Measurements from ENCODE around the gene AP2A2. TPM values are rescaled to one million over a fixed set of nuclear protein-coding genes. Genes with fewer than 3 reads are reported as not detected.

Gene AP2A2
- total and polyA plus RNA-seq, 10 donors = 32.7 to 321 (median 153) TPM

- H3K27me3 ChIP-seq (replicated peaks in 1 of 7) = no peaks in the 10 kb centered on the region
- peak in 1 of 3 donors; percentile 37 for TF ChIP-seq POLR2AphosphoS5 (IDR thresholded peaks at IDR 0.05)
- no peak for TF ChIP-seq POLR2A (IDR thresholded peaks at IDR 0.05)
- H3K4me1 ChIP-seq = peaks cover 12 to 98% (median 69%) of the 10 kb centered on the region in 6 donors
- H3K36me3 ChIP-seq = peaks cover 0 to 58% (median 2%) of the 10 kb centered on the region in 6 donors
- intact Hi-C loops (cut with DNase I; ENCODE audit: low total_unique reads) = no loop called here
- no peak overlapping the region for H3K4me3 ChIP-seq
- DNase-seq = no peak
- H3K9me3 ChIP-seq = no peaks in the 10 kb centered on the region
- H3K27ac ChIP-seq = peak overlapping the region in 7 of 8 donors; percentile 26 to 76 (median 65)
- WGBS, 5 donors = 56 to 62% (median 58%) methylated on average over 5 to 11 of the region's 11 CpGs
Observed at GRCh38 chr11:940496-941135, 14.9 kb downstream of the AP2A2 start.

GRCh38 chr11:942823-943222 is 17.2 kb downstream of the AP2A2 start:
- TF ChIP-seq POLR2AphosphoS5 (IDR thresholded peaks at IDR 0.05) (peak in 1 of 3 donors; percentile 14), POLR2A (IDR thresholded peaks at IDR 0.05) (no peak)
- H3K27ac ChIP-seq = peak overlapping the region in 4 of 8 donors; percentile 23 to 59 (median 40)
- H3K4me1 ChIP-seq = peaks cover 3 to 83% (median 53%) of the 10 kb centered on the region in 6 donors
- H3K4me3 ChIP-seq = no peak overlapping the region
- no peaks in the 10 kb centered on the region for H3K9me3 ChIP-seq
- WGBS, 5 donors = 55 to 78% (median 69%) methylated on average over 9 of the region's 9 CpGs
- H3K36me3 ChIP-seq = peaks cover 0 to 66% (median 11%) of the 10 kb centered on the region in 6 donors
- DNase-seq = no peak
- intact Hi-C loops (cut with DNase I; ENCODE audit: low total_unique reads) = no loop called here
- no peaks in the 10 kb centered on the region for H3K27me3 ChIP-seq (replicated peaks in 1 of 7)

- Histone ChIP-seq H3K4me3 (no peak overlapping the region), H3K4me1 (peaks cover 3 to 62% (median 37%) of the 10 kb centered on the region in 6 donors), H3K9me3 (peaks cover 4 to 16% (median 13%) of the 10 kb centered on the region in 8 donors), H3K36me3 (peaks cover 0 to 77% (median 17%) of the 10 kb centered on the region in 6 donors), H3K27ac (no peak overlapping the region), H3K27me3 (replicated peaks in 1 of 7) (no peaks in the 10 kb centered on the region)
- 72 to 82% (median 78%) methylated on average over 13 of the region's 13 CpGs for WGBS, 5 donors
- intact Hi-C loops (cut with DNase I; ENCODE audit: low total_unique reads) = no loop called here
- TF ChIP-seq POLR2AphosphoS5 (IDR thresholded peaks at IDR 0.05) (peak; percentile 14 to 43 (median 22)), POLR2A (IDR thresholded peaks at IDR 0.05) (no peak), CTCF (IDR thresholded peaks at IDR 0.05 in 8 of 11, conservative IDR thresholded peaks at IDR 0.05 in 3 of 11) (no peak)
- DNase-seq = no peak
Observed at GRCh38 chr11:944711-945470, 19.2 kb downstream of the AP2A2 start.

GRCh38 chr11:945986-946385 is 20.3 kb downstream of the AP2A2 start:
- 74 to 83% (median 81%) methylated on average over 9 of the region's 9 CpGs for WGBS, 5 donors
- Histone ChIP-seq H3K36me3 (peaks cover 0 to 85% (median 17%) of the 10 kb centered on the region in 6 donors), H3K4me1 (peaks cover 0 to 51% (median 27%) of the 10 kb centered on the region in 6 donors), H3K4me3 (no peak overlapping the region), H3K27me3 (replicated peaks in 1 of 7) (no peaks in the 10 kb centered on the region), H3K9me3 (peaks cover 4 to 21% (median 16%) of the 10 kb centered on the region in 8 donors), H3K27ac (no peak overlapping the region)
- intact Hi-C loops (cut with DNase I; ENCODE audit: low total_unique reads) = no loop called here
- DNase-seq = no peak
- TF ChIP-seq POLR2AphosphoS5 (IDR thresholded peaks at IDR 0.05) (no peak), CTCF (IDR thresholded peaks at IDR 0.05 in 8 of 11, conservative IDR thresholded peaks at IDR 0.05 in 3 of 11) (no peak), POLR2A (IDR thresholded peaks at IDR 0.05) (no peak)

- H3K4me3 ChIP-seq = no peak overlapping the region
- intact Hi-C loops (cut with DNase I; ENCODE audit: low total_unique reads) = no loop called here
- H3K4me1 ChIP-seq = peaks cover 3 to 49% (median 26%) of the 10 kb centered on the region in 6 donors
- 89 to 96% (median 93%) methylated on average over 4 of the region's 4 CpGs for WGBS, 5 donors
- no peaks in the 10 kb centered on the region for H3K27me3 ChIP-seq (replicated peaks in 1 of 7)
- H3K27ac ChIP-seq = no peak overlapping the region
- peaks cover 4 to 21% (median 16%) of the 10 kb centered on the region in 8 donors for H3K9me3 ChIP-seq
- TF ChIP-seq POLR2A (IDR thresholded peaks at IDR 0.05) = no peak
- no peak for TF ChIP-seq POLR2AphosphoS5 (IDR thresholded peaks at IDR 0.05)
- no peak for TF ChIP-seq CTCF (IDR thresholded peaks at IDR 0.05 in 8 of 11, conservative IDR thresholded peaks at IDR 0.05 in 3 of 11)
- no peak for DNase-seq
- peaks cover 0 to 93% (median 17%) of the 10 kb centered on the region in 6 donors for H3K36me3 ChIP-seq
Observed at GRCh38 chr11:947744-948143, 22.1 kb downstream of the AP2A2 start.
